Stimulated activated CD8-positive, alpha-beta memory T cell treated with anti-CD3 and anti-CD28 coated beads, Interleukin-7, amount 100 ng/mL, for 1 hour (primary cell): ENCODE data around the gene SH3GLB1.
A peak's percentile ranks its signal among the peaks of the same experiment; 100 is the strongest.
"Not testable (repeated sequence)": the region's sequence is repeated elsewhere in the genome, so short reads cannot be mapped to it uniquely, and the experiment has no call there.

Experiments
- DNase-seq, 2 donors: peaks; one replicate each; pipeline ENCODE4 v3.0.0-alpha.2; 2020; ENCODE audit warnings: low read depth in 2 of 2

SH3GLB1 gene

DNA sequence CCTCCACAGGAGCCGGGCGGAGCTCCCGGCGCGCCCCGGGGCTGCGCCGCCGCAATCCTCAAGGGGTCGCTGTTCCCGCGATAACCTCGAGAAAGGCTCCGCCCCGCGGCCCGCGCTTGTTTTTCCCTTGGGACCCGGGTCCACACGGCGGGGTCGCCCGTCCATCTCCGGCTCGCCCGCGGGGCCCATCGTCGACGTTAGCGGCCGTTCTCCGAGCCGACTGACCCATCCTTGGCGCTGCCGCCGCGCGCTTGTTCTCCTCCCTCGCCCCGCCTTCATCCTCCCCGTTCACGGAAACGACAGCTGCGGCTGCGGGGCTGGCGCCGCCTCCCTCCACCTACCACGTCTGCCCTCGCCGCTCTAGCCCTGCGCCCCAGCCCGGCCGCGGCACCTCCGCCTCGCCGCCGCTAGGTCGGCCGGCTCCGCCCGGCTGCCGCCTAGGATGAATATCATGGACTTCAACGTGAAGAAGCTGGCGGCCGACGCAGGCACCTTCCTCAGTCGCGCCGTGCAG is at the start of gene SH3GLB1:
Gene SH3GLB1, plus strand, starts transcription at position 119 of the 514 bp plus-strand sequence. Its CDS starts 324 bp downstream, at position 443.
- peak; percentile 78 to 87 for DNase-seq

GRCh38 chr1:86658381-86658780 is 46.0 kb upstream of the SH3GLB1 start:
- not testable (repeated sequence) for DNase-seq

- no peak for DNase-seq
Observed at GRCh38 chr1:86666368-86666767, 38.0 kb upstream of the SH3GLB1 start.

- no peak for DNase-seq
Observed at GRCh38 chr1:86687595-86687994, 16.8 kb upstream of the SH3GLB1 start.

DNA sequence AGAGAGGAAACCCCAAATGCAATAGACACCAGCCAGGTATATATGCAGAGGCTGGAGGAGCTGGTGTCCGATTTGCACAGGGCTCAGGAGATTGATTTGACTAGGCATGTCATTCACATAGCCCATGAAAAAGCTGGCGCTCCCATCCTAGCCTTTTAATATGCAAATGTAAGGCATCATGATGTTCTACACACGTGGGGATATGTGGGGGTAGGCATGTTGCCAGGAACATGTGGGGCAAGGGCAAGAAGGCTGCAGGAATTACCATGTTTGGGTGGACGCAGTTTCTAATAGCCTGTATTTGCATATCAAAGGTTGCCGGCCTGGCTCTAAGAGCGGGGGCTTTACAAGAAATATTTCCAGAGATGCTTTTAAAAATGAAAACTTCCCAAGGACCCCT is 11.7 kb upstream of the SH3GLB1 start:
- no peak for DNase-seq

- no peak for DNase-seq
Observed at GRCh38 chr1:86695400-86695799, 9.0 kb upstream of the SH3GLB1 start.

- no peak for DNase-seq
Observed at GRCh38 chr1:86696522-86696921, 7.9 kb upstream of the SH3GLB1 start.

DNA sequence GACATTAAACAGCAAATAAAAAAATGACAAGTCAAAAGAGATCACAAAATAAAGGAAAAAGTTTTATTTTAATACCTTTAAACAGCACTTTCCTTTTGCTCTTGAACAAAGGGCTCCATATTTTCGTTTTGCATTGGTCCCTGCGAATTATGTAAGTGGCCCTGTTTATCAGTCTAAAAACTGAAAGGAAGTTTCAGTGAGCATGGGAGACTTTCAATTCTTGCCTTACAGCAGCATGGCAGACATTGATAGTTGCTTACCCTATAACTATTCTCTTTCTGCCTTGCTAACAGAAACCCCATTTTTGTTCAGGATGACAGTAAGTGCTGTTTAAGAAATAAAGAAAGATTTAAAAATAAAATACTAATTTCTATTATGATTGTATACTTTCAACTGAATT is 5.2 kb upstream of the SH3GLB1 start:
- no peak for DNase-seq

- no peak for DNase-seq
Observed at GRCh38 chr1:86701731-86702130, 2.6 kb upstream of the SH3GLB1 start.

- DNase-seq, result not testable (repeated sequence)
Observed at GRCh38 chr1:86702954-86703494, 1.4 kb upstream of the SH3GLB1 start.

- peak in 1 of 2 donors; percentile 15 for DNase-seq
Observed at GRCh38 chr1:86703696-86704457, 499 bp upstream of the SH3GLB1 start.

DNA sequence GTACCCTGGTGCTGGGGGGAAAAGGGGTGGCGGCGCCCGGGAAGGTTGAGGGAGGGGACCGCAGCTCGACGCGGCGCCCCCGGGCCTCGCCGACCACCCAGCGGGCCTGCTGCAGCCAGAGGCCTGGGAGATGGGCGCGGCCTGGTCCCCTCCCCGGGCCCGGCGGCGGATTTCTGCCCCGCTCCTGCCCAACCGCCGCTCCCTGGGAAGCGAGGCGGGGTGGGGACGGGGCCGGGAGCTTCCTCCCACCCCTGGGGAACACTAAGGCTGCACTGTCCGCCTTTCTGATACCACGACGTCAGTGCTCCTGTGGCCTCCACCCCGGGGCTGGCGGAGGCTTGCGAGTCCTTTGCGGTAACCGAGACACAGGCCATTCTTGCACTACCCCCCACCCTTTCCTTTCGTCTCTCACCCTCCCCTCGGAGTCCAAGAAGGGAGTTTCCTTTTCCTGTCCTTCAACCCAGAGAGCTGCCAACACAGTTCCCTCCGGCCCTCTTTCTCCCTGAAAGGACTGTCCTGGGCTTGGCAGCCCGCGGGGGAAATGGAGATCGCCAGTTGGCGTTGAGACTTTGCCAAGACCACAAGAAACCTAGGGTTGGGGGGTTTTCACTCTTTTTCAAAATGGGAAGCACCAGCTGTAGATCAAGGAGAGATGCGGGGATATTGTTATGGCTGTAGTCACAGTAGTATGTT is 742 bp downstream of the SH3GLB1 start:
- peak in 1 of 2 donors; percentile 13 for DNase-seq

DNA sequence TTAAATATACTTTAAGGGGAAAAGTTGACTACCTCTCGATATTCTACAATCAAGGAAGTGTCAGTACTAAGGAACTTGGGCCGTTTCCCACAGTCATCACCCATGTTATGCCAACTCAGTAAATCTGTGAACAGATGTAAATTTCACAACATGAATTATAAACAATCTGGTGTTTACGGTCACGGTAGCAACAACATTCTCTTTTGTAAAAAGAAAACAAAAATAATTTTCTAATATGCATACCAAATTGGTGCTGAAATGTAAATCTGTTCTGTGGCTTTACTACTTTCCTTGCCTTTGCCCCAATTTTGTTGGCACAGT is 1.2 kb downstream of the SH3GLB1 start:
- no peak for DNase-seq

GRCh38 chr1:86706018-86706635 is 1.8 kb downstream of the SH3GLB1 start:
- no peak for DNase-seq

- DNase-seq, result no peak
Observed at GRCh38 chr1:86708920-86709319, 4.5 kb downstream of the SH3GLB1 start.

GRCh38 chr1:86712088-86712860 is 7.9 kb downstream of the SH3GLB1 start:
- no peak for DNase-seq

GRCh38 chr1:86713477-86713876 is 9.1 kb downstream of the SH3GLB1 start:
- DNase-seq, result no peak

GRCh38 chr1:86714159-86714558 is 9.8 kb downstream of the SH3GLB1 start:
- no peak for DNase-seq

DNA sequence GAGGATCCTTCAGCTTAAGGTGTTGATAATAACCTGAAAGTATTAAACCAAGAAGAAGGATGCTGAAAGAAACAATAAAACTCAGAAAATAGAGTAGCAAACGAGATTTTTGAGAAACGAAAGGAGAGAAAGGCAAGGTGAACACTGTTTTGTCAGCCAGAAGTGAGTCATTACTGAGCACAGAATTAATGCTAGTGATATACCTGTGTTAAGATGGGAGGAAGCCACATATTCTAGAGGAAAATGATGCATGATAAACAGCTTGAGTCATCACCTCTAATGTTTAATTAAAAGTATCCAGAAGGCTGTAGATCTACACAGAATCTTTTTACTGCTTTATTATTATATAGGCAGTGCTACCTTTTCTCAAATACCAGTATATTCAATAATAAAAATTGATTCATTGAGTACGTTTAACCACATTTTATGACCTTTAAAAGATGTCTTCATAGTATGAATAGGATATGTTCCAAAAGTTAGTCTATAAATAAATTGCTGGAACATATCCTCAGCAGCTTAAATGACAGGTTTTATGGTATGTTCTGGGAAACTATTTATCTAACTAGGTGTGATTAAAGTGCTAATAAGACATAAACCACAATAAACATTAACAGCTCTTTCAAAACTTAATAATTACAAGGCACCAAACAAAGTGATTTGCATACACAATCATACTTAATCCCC is 10.3 kb downstream of the SH3GLB1 start:
- DNase-seq, result no peak

DNA sequence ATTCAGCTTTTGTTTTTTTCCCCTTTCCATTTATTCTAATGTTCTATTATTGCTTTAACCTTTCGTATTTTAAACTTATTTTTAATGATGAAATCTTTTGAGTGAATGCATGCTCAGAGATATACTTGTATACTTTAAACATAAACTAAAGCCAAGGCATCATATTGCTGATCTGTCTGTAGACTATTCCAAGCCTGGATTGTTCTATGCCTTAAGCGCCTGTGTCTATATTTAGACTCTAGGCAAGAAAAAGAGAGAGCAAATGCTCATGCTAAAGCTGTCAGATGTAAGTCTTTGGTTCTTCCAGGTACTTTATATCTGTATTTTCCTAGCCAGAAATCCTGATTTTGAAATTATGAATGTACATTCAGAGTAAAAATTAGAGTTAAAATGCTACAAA is 14.4 kb downstream of the SH3GLB1 start:
- no peak for DNase-seq

DNA sequence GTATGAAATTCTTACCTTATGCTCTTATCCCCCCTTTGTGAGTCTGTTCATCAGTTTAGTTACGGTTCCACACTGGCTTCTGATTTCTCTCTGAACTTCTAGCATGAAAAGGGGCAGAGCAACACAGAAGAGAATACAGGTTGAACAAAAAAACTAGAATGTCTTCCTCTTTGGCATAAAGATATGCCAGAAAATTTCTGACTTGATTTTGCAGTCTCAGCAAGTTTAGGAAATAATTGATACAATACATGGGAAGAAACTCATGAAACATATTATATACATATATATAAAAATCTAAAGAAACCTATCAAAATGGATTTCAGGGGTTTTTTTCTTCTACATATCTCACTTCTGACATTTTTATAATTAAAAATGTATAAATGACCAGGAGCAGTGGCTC is 27.0 kb downstream of the SH3GLB1 start:
- no peak for DNase-seq
